ENCODE results near the gene MORC1.

DNA sequence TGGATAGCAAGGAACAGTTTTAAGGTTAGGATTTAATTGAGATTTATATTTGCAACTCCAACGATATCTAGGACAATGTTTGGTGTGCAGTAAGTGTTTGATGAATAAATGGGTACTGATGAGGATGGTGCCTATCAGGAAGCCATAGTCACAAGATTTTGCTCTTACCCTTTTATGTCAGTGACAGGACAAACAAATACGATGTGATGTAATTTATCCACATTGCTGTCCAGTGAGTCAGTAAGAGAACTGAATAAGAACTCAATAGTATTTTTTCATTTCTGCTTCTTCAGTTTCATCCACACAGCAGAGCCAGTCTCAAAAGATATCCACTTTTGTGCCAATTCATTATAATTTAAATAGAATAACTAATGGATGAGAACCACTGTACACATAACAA, 37.0 kb upstream of the MORC1 start:
- no peak for TF ChIP-seq EZH2 (IDR thresholded peaks at IDR 0.05; ENCODE audit: borderline replicate concordance, low read length)
- TF ChIP-seq, protein P1, sequence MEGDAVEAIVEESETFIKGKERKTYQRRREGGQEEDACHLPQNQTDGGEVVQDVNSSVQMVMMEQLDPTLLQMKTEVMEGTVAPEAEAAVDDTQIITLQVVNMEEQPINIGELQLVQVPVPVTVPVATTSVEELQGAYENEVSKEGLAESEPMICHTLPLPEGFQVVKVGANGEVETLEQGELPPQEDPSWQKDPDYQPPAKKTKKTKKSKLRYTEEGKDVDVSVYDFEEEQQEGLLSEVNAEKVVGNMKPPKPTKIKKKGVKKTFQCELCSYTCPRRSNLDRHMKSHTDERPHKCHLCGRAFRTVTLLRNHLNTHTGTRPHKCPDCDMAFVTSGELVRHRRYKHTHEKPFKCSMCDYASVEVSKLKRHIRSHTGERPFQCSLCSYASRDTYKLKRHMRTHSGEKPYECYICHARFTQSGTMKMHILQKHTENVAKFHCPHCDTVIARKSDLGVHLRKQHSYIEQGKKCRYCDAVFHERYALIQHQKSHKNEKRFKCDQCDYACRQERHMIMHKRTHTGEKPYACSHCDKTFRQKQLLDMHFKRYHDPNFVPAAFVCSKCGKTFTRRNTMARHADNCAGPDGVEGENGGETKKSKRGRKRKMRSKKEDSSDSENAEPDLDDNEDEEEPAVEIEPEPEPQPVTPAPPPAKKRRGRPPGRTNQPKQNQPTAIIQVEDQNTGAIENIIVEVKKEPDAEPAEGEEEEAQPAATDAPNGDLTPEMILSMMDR (IDR thresholded peaks at IDR 0.05; ENCODE audit: low read length), result no peak

Data from OCI-LY1 (cell line).